Memory B cell (primary cell): ENCODE data around the gene BCL2L13.

Experiments used
- ATAC-seq: fragments of 150-1000 bp; cut with Tn5 transposase; 2 replicates; pipeline ENCODE4 v1.10.0; 2021; ENCODE audit warnings: low read depth, mild to moderate bottlenecking, moderate library complexity
- DNase-seq, 2 donors: peaks; one replicate each; pipeline ENCODE4 v3.0.0; 2022; ENCODE audit warnings: low spot score in 2 of 2
- H3K27ac Mint-ChIP-seq: one replicate; pipeline ENCODE4 v1.8.0; 2022; ENCODE audit warnings: mild to moderate bottlenecking, moderate library complexity, mixed read lengths
- H3K27me3 Mint-ChIP-seq: one replicate; pipeline ENCODE4 v1.8.0; 2022; ENCODE audit warnings: mixed read lengths
- H3K36me3 Mint-ChIP-seq: one replicate; pipeline ENCODE4 v1.8.0; 2022; ENCODE audit warnings: mild to moderate bottlenecking, mixed read lengths
- H3K4me1 Mint-ChIP-seq: one replicate; pipeline ENCODE4 v1.8.0; 2022; ENCODE audit warnings: mixed read lengths
- H3K4me3 Mint-ChIP-seq: one replicate; pipeline ENCODE4 v1.8.0; 2022; ENCODE audit warnings: mild to moderate bottlenecking, moderate library complexity, mixed read lengths
- H3K9me3 Mint-ChIP-seq: one replicate; pipeline ENCODE4 v1.8.0; 2022; ENCODE audit warnings: mixed read lengths

Gene BCL2L13

DNA sequence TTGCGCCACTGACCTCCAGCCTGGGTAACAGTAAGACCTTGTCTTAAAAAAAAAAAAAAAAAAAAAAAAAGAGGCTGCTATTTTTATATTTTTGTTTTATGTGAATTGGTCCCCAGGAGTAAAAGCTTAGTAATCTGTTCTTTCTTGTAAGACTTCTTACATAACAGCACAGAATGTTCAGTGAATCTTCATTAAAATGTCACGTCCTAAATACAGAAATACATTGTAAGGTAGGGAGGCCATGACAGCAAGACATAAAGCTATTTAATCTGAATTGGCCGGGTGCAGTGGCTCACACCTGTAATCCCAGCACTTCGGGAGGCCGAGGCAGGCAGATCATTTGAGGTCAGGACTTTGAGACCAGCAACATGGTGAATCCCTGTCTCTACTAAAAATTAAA is 71.5 kb downstream of the BCL2L13 start:
- peaks cover 9% of the 10 kb centered on the region for H3K36me3 Mint-ChIP-seq
- H3K4me1 Mint-ChIP-seq = peaks cover 11% of the 10 kb centered on the region
- no peaks in the 10 kb centered on the region for H3K27me3 Mint-ChIP-seq
- ATAC-seq (no peak), DNase-seq (no peak)
- no peaks in the 10 kb centered on the region for H3K9me3 Mint-ChIP-seq
- no peak overlapping the region for H3K4me3 Mint-ChIP-seq
- peak overlapping the region; percentile 58 for H3K27ac Mint-ChIP-seq

DNA sequence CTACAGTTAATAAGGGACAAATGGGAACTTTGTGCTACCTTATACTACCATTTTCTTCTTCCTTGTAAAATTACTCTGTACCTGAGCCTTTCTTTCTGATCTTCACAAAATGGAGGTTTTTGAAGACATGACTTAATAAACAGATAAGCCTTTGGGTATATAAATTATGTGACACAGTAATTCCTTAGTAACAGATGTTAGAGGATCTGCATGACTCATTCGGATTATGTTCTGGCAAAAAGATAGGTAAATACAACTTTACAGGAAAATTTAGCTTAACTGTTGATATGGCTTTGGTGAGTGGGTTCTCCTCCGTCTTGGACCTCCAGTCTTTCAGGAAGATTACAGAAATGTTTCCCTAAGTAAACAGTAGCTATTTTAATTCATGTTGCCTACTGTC is 73.9 kb downstream of the BCL2L13 start:
- Mint-ChIP-seq H3K9me3 (no peaks in the 10 kb centered on the region), H3K27me3 (no peaks in the 10 kb centered on the region), H3K4me1 (no peaks in the 10 kb centered on the region), H3K4me3 (no peak overlapping the region), H3K36me3 (peaks cover 9% of the 10 kb centered on the region), H3K27ac (no peak overlapping the region)
- ATAC-seq (no peak), DNase-seq (no peak)

DNA sequence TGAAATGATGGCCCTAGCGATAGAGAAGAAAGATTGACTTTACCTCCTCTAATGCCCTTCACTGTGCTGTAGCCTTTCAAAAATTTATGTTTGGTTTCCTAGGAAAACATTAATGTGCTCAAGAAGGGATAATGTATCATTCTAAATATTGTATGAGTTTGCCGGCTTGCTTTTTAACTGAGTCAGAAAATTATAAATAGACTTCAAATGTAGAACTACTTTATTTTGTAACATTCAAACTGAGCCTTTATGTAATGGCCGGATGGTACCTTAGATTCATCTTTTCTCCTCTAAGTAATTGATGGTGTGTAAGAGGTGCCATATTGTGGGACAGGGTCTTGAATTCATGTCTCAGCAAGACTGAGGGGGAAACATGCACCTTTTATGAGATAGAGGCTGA is 78.0 kb downstream of the BCL2L13 start:
- peaks cover 9% of the 10 kb centered on the region for H3K36me3 Mint-ChIP-seq
- H3K4me1 Mint-ChIP-seq = no peaks in the 10 kb centered on the region
- H3K27ac Mint-ChIP-seq = no peak overlapping the region
- no peak for DNase-seq
- H3K27me3 Mint-ChIP-seq = no peaks in the 10 kb centered on the region
- ATAC-seq = no peak
- no peaks in the 10 kb centered on the region for H3K9me3 Mint-ChIP-seq
- H3K4me3 Mint-ChIP-seq = no peak overlapping the region

DNA sequence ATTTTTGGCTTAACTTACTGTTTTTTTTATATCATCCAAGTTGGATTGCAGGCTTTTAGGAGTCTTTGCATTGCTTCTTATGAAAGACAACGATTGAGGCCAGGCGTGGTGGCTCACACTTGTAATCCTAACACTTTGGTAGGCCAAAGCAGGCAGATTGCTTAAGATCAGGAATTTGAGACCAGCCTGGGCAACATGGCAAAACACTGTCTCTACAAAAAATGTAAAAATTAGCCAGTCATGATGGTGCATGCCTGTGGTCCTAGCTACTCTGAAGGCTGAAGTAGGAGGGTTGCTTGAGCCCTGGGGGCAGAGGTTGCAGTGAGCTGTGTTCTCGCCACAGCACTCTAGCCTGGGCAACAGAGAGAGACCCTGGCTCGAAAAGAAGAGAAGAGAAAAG is 79.2 kb downstream of the BCL2L13 start:
- Mint-ChIP-seq H3K27ac (peak overlapping the region; percentile 49), H3K9me3 (no peaks in the 10 kb centered on the region), H3K4me3 (no peak overlapping the region), H3K27me3 (no peaks in the 10 kb centered on the region), H3K36me3 (peaks cover 6% of the 10 kb centered on the region), H3K4me1 (no peaks in the 10 kb centered on the region)
- DNase-seq (no peak), ATAC-seq (no peak)

DNA sequence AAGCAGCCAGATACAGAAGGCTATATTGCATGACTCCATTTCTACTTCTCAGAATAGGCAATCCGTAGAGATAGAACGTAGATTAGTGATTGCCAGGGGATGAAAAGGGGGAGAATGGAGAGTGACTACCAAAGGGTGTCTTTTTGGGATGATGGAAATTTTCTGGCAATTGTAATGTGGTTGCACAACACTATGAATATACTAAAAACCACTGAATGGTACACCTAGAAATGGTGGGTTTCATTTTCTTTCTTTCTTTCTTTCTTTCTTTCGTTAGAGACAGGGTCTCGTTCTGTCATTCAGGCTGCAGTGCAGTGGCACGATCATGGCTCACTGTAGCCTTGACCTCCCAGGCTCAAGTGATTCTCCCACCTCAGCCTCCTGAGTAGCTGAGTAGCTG is 81.4 kb downstream of the BCL2L13 start:
- H3K4me1 Mint-ChIP-seq = peaks cover 2% of the 10 kb centered on the region
- no peak overlapping the region for H3K4me3 Mint-ChIP-seq
- H3K36me3 Mint-ChIP-seq = peaks cover 6% of the 10 kb centered on the region
- H3K27me3 Mint-ChIP-seq = no peaks in the 10 kb centered on the region
- no peak for ATAC-seq
- no peaks in the 10 kb centered on the region for H3K9me3 Mint-ChIP-seq
- no peak for DNase-seq
- no peak overlapping the region for H3K27ac Mint-ChIP-seq

DNA sequence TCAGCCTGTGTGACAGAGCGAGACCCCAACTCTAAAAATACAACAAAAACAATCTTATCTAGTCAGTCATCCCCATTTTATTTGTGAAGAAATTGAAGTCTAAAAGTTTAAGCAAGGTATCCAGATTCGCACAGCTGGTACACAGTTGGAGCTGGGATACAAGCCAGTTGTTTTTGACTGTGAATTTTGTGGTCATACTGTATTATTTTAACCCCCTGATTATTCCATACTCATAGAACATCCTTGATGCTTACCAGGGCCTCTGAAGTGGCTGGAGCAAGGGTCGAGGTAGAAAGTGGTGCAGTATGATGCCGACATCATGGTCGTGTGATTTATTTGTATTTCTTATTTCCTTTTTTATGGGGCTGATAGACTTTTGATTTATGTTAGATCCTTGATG is 85.7 kb downstream of the BCL2L13 start:
- Mint-ChIP-seq H3K4me1 (peaks cover 5% of the 10 kb centered on the region), H3K27me3 (no peaks in the 10 kb centered on the region), H3K9me3 (no peaks in the 10 kb centered on the region), H3K27ac (no peak overlapping the region), H3K4me3 (no peak overlapping the region), H3K36me3 (peaks cover 17% of the 10 kb centered on the region)
- DNase-seq (no peak), ATAC-seq (no peak)

DNA sequence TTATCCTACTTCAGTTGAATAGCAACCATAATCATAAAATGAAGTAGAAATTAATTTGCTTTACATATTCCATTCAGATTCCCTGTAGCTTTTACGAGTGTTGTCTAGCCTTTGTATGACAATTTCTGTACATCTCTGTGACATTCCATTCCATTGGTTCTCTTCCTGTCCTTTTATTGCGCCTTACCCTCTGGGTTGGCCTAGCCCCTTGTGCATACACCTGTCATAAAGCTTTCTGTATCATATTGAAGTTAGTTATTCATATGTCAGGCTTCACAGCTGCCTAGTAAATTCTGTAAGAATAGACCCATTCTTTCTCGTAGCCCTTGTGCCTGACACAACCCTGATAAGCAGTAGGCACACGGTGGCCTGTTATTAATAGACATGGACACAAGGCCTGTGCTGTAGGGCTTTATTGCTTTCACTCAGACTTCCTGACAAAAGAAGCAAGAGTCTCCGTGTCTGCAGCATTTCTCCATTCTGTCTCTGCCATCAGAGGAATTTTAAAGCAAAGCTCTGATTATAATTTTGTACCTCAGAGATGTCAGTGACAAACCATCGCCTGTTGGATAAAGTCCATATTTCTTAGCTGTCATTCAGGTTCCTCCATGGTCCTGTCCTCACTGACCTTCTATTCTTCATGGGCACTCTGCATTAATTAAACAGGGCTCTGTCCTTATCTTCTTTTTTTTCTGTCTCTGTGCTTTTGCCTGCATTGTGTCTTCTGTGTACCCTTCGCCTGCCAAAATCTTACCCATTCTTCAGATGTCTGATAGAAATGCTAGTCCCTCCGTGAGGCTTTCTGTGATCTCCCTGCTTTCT is 86.3 kb downstream of the BCL2L13 start:
- ATAC-seq (no peak), DNase-seq (no peak)
- H3K36me3 Mint-ChIP-seq = peaks cover 17% of the 10 kb centered on the region
- H3K27me3 Mint-ChIP-seq = no peaks in the 10 kb centered on the region
- H3K4me1 Mint-ChIP-seq = peaks cover 5% of the 10 kb centered on the region
- peak overlapping the region; percentile 75 for H3K27ac Mint-ChIP-seq
- H3K4me3 Mint-ChIP-seq = no peak overlapping the region
- no peaks in the 10 kb centered on the region for H3K9me3 Mint-ChIP-seq

DNA sequence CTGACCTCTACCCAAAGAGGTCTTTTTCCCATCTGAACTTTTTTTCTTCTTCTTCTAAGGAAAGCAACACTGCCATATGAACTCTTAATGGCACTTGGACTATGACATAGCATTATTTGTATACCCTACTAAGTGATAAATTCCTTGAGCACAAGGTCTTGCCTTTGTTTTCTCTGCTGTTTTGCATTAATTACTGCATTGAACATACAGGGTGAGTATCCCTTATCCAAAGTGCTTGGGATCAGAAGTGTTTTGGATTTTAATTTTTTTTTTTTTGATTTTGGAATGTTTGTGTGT is 86.9 kb downstream of the BCL2L13 start:
- DNase-seq (no peak), ATAC-seq (no peak)
- H3K27ac Mint-ChIP-seq = no peak overlapping the region
- H3K4me3 Mint-ChIP-seq = no peak overlapping the region
- H3K27me3 Mint-ChIP-seq = no peaks in the 10 kb centered on the region
- peaks cover 5% of the 10 kb centered on the region for H3K4me1 Mint-ChIP-seq
- peaks cover 20% of the 10 kb centered on the region for H3K36me3 Mint-ChIP-seq
- H3K9me3 Mint-ChIP-seq = no peaks in the 10 kb centered on the region

DNA sequence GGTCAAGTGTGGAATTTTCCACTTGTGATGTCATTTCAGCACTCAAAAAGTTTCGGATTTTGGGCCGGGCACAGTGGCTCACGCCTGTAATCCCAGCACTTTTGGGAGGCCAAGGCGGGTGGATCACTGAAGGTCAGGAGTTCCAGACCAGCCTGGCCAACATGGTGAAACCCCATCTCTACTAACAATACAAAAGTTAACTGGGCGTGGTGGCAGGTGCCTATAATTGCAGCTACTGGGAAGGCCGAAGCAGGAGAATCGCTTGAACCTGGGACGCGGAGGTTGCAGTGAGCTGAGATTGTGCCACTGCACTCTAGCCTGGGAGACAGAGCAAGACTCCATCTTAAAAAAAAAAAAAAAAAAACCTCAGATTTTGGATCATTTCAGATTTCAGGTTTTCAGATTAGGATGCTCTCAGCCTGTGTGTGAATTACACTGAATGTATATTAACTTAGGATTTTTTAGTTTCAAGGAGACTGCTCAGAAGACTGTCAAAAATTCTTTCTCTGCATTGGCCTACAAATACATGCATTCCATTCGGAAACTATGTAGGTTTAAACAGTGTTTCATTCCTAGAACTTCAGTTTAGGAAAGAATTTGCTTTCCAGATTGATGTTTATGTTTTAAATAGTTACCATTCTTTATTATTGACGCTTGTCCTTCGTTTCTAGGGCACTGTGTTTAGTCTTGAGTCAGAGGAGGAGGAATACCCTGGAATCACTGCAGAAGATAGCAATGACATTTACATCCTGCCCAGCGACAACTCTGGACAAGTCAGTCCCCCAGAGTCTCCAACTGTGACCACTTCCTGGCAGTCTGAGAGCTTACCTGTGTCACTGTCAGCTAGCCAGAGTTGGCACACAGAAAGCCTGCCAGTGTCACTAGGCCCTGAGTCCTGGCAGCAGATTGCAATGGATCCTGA is 87.7 kb downstream of the BCL2L13 start:
- H3K4me3 Mint-ChIP-seq = no peak overlapping the region
- DNase-seq (no peak), ATAC-seq (no peak)
- peaks cover 5% of the 10 kb centered on the region for H3K4me1 Mint-ChIP-seq
- peak overlapping the region; percentile 60 for H3K27ac Mint-ChIP-seq
- no peaks in the 10 kb centered on the region for H3K27me3 Mint-ChIP-seq
- H3K9me3 Mint-ChIP-seq = no peaks in the 10 kb centered on the region
- peaks cover 20% of the 10 kb centered on the region for H3K36me3 Mint-ChIP-seq

DNA sequence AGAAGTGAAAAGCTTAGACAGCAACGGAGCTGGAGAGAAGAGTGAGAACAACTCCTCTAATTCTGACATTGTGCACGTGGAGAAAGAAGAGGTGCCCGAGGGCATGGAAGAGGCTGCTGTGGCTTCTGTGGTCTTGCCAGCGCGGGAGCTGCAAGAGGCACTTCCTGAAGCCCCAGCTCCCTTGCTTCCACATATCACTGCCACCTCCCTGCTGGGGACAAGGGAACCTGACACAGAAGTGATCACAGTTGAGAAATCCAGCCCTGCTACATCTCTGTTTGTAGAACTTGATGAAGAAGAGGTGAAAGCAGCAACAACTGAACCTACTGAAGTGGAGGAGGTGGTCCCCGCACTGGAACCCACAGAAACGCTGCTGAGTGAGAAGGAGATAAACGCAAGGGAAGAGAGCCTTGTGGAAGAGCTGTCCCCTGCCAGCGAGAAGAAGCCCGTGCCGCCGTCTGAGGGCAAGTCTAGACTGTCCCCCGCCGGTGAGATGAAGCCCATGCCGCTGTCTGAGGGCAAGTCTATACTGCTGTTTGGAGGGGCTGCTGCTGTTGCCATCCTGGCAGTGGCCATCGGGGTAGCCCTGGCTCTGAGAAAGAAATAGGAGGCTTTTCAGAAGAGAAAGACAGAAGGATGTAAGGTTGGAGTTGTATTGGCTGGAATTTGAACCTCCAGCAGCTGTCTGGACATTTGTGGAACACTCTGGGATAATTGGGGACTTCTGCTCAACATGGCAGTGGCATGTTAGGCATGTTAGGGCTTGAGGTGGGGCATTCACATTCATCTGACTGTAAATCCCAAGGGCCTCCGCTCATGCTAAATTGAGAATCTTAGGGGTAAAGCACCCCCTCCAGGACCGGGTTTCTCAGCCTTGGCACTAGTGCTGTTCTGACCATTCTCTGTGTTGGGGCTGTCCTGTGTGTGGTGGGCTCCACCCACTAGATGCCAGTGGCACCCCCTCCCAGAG is 88.7 kb downstream of the BCL2L13 start:
- H3K4me3 Mint-ChIP-seq = no peak overlapping the region
- H3K4me1 Mint-ChIP-seq = peaks cover 5% of the 10 kb centered on the region
- H3K27me3 Mint-ChIP-seq = no peaks in the 10 kb centered on the region
- H3K36me3 Mint-ChIP-seq = peaks cover 20% of the 10 kb centered on the region
- ATAC-seq = no peak
- H3K27ac Mint-ChIP-seq = peak overlapping the region; percentile 60
- DNase-seq = no peak
- H3K9me3 Mint-ChIP-seq = no peaks in the 10 kb centered on the region

DNA sequence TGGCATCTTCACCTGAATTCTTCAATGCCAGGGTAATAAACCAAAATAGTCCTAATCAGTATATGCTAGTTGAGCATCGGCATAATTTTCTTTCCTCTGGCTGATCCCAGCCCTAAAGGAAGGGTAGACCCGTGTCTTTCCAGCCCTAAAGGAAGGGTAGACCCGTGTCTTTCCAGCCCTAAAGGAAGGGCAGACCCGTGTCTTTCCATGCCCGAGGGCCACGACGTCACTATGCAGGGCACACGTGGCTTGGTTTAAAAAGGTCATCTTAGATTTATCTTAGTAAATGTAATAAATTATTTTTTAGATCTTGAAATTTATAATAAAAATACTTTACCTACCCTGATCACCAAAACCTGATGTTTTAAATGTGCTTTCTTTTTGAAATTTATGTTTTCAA is 90.2 kb downstream of the BCL2L13 start:
- H3K4me1 Mint-ChIP-seq = peaks cover 2% of the 10 kb centered on the region
- no peak overlapping the region for H3K4me3 Mint-ChIP-seq
- H3K27ac Mint-ChIP-seq = peak overlapping the region; percentile 5
- no peaks in the 10 kb centered on the region for H3K27me3 Mint-ChIP-seq
- DNase-seq (no peak), ATAC-seq (no peak)
- H3K9me3 Mint-ChIP-seq = no peaks in the 10 kb centered on the region
- peaks cover 27% of the 10 kb centered on the region for H3K36me3 Mint-ChIP-seq

DNA sequence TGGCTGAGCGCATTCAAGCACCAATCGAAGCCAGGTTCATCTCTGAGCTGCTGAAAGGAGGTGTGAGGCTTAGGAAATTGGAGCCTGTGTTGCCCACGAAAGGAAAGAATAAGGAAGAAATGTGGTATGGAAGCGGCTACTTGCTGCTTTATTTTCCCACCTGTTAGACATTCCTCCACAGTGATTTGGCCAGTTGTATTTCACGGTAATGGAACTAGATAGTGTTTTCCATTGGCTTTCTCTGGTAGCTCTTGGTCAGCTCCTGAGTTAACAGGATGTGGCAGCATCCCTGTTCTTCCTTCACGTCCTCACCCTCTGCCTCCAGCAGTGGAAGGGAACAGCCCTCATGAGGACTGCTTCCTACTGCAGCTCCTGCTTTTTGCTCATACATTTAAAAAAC is 91.0 kb downstream of the BCL2L13 start:
- H3K9me3 Mint-ChIP-seq = no peaks in the 10 kb centered on the region
- DNase-seq = no peak
- peaks cover 27% of the 10 kb centered on the region for H3K36me3 Mint-ChIP-seq
- no peaks in the 10 kb centered on the region for H3K27me3 Mint-ChIP-seq
- peak overlapping the region; percentile 57 for H3K27ac Mint-ChIP-seq
- no peak for ATAC-seq
- H3K4me1 Mint-ChIP-seq = peaks cover 2% of the 10 kb centered on the region
- no peak overlapping the region for H3K4me3 Mint-ChIP-seq

DNA sequence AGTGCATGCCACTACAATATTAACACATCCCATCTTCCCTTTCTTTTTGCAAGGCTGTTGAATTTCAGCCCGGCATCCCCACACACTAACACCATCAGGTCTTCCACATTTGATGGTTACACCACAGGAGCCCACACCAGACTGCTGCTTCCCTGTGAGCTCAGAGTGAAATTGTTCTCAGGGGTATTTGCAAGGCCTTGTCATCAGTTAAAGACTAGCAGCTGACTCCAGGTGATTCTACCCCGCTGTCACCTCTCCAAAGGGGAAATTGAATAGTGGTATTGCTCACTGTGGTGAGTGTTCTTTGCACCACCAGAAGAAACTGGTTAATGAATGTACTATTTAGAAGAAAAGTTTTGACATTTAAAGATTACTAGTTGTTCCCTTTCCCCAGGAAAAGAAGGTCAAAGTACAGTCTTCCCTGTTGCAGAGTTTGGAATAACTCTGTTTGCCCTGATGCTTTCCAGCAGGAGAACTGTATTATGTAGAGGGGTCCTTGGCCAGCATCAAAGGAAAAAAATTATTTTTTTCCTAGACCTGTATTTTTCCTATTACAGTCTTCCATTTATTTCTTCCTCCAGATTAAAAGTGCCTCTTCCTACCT is 93.8 kb downstream of the BCL2L13 start:
- H3K4me3 Mint-ChIP-seq = no peak overlapping the region
- peak overlapping the region; percentile 25 for H3K27ac Mint-ChIP-seq
- H3K4me1 Mint-ChIP-seq = no peaks in the 10 kb centered on the region
- DNase-seq = no peak
- peaks cover 16% of the 10 kb centered on the region for H3K36me3 Mint-ChIP-seq
- H3K27me3 Mint-ChIP-seq = no peaks in the 10 kb centered on the region
- no peak for ATAC-seq
- H3K9me3 Mint-ChIP-seq = no peaks in the 10 kb centered on the region
